ENCODE measurements around the gene ACOX3.
"Not testable (repeated sequence)": the region's sequence is repeated elsewhere in the genome, so short reads cannot be mapped to it uniquely, and the experiment has no call there.

The ACOX3 gene

GRCh38 chr4:8386731-8387130 is 53.8 kb downstream of the ACOX3 start:
- H3K4me3 ChIP-seq (ENCODE audit: low read depth, low read length), result no peak overlapping the region
- TF ChIP-seq, protein P1, sequence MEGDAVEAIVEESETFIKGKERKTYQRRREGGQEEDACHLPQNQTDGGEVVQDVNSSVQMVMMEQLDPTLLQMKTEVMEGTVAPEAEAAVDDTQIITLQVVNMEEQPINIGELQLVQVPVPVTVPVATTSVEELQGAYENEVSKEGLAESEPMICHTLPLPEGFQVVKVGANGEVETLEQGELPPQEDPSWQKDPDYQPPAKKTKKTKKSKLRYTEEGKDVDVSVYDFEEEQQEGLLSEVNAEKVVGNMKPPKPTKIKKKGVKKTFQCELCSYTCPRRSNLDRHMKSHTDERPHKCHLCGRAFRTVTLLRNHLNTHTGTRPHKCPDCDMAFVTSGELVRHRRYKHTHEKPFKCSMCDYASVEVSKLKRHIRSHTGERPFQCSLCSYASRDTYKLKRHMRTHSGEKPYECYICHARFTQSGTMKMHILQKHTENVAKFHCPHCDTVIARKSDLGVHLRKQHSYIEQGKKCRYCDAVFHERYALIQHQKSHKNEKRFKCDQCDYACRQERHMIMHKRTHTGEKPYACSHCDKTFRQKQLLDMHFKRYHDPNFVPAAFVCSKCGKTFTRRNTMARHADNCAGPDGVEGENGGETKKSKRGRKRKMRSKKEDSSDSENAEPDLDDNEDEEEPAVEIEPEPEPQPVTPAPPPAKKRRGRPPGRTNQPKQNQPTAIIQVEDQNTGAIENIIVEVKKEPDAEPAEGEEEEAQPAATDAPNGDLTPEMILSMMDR (IDR thresholded peaks at IDR 0.05; ENCODE audit: low read depth, low read length), result no peak

- H3K4me3 ChIP-seq (ENCODE audit: low read depth, low read length), result not testable (repeated sequence)
These were observed 54.4 kb downstream of the ACOX3 start for GRCh38 chr4:8386131-8386530.

- TF ChIP-seq, protein P1 (IDR thresholded peaks at IDR 0.05; ENCODE audit: low read depth, low read length), result no peak
- no peak overlapping the region for H3K4me3 ChIP-seq (ENCODE audit: low read depth, low read length)
These were observed 54.9 kb downstream of the ACOX3 start for GRCh38 chr4:8385611-8386010.

- H3K4me3 ChIP-seq (ENCODE audit: low read depth, low read length), result no peak overlapping the region
- TF ChIP-seq, protein P1 (IDR thresholded peaks at IDR 0.05; ENCODE audit: low read depth, low read length), result no peak
These were observed 55.4 kb downstream of the ACOX3 start for GRCh38 chr4:8385106-8385505.

- TF ChIP-seq, protein P1 (IDR thresholded peaks at IDR 0.05; ENCODE audit: low read depth, low read length), result no peak
- H3K4me3 ChIP-seq (ENCODE audit: low read depth, low read length), result no peak overlapping the region
These were observed 56.0 kb downstream of the ACOX3 start for GRCh38 chr4:8384397-8385060.

DNA sequence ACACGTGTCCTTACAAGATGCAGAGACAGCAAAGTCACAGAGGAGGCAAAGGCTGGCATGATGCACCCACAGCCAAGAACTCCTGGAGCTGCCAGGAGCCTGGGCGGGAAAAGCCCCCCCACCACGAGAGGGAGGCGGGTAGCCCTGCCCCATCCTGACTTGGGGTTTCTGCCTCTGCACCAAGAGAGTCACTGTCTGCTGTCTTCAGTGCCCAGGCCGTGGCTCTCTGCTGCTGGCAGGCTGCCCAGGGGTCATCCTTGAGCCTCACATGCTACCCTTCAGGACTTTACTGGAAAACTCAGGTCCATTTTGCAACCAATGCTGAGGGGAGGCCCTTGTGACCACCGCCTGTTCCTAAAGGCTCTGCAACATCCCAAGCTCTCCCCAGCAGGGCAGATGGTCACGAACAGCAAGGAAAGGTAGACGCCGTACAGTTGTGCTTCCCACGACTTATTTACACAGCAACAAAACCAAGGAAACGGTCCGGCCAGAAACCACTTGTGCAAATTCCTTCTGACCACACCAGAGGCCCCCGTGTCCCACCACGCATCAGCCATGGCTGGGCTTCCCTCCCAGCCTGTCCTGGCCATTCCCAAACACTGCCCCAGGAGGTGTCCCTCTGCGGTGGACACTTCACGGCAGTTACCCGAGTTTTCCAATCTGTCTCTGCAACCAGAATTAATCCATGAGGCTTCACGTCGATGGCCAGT is 56.9 kb downstream of the ACOX3 start:
- TF ChIP-seq, protein P1 (IDR thresholded peaks at IDR 0.05; ENCODE audit: low read depth, low read length), result no peak
- H3K4me3 ChIP-seq (ENCODE audit: low read depth, low read length), result no peak overlapping the region

DNA sequence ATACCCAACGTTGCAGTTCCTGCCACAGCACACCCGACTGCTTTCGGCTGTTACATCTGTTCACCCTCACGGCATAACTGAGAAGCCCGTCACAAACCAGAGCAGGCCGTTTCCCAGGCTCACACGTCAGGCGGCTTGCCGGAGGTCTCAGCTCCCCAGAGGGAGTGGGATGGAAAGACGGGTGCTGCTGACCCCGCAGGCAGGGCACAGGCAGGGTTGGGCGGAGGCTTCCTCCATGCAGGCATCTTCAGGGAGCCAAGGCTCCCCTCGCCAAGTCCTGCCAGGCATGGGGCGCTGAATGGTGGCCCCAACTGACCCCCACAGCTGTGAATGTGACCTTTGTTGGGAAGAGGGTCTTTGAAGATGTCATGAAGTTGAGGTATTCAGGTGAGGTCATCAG is 57.5 kb downstream of the ACOX3 start:
- TF ChIP-seq, protein P1 (IDR thresholded peaks at IDR 0.05; ENCODE audit: low read depth, low read length), result no peak
- no peak overlapping the region for H3K4me3 ChIP-seq (ENCODE audit: low read depth, low read length)
